PFSK-1 (cell line): ENCODE data around the gene E2F7.

Source experiments
- FOXP2 ChIP-seq: optimal IDR thresholded peaks from 2 replicates; pipeline ENCODE3; 2011; ENCODE audit warnings: borderline replicate concordance, control low read depth, inconsistent platforms; ENCODE audit not compliant: insufficient read depth; ENCODE audit errors: extremely low read length, extremely low read depth
- POLR2AphosphoS5 ChIP-seq: IDR thresholded peaks from 2 replicates; pipeline ENCODE4 v1.6.1; 2012; ENCODE audit warnings: low read depth, mild to moderate bottlenecking, control low read depth, low read length, moderate library complexity
- REST ChIP-seq, 2 experiments: IDR thresholded peaks; 2 replicates each; pipeline versions ENCODE4 v1.6.1 to v1.8.0; 2011 to 2012; ENCODE audit warnings: low read depth in 2 of 2, low read length in 2 of 2, control low read depth in 1 of 2, inconsistent platforms in 1 of 2, mild to moderate bottlenecking in 1 of 2, moderate library complexity in 1 of 2; ENCODE audit not compliant: insufficient read depth in 1 of 2
- SIN3A ChIP-seq: IDR thresholded peaks from 2 replicates; pipeline ENCODE4 v1.6.1; 2012; ENCODE audit warnings: mild to moderate bottlenecking, low read length, moderate library complexity, borderline replicate concordance; ENCODE audit not compliant: insufficient read depth
- TAF1 ChIP-seq: IDR thresholded peaks from 2 replicates; pipeline ENCODE4 v1.6.1; 2012; ENCODE audit warnings: low read length, control low read depth, borderline replicate concordance; ENCODE audit not compliant: insufficient read depth

- TF ChIP-seq SIN3A: no peak
- TF ChIP-seq POLR2AphosphoS5: no peak
- TF ChIP-seq TAF1: no peak
- TF ChIP-seq REST (IDR thresholded peaks at IDR 0.05; ENCODE audit: insufficient read depth in 1 of 2, low read depth in 2 of 2, low read length in 2 of 2): no peak
- TF ChIP-seq FOXP2: no peak
These were observed 17.8 kb downstream of the E2F7 start for GRCh38 chr12:77047341-77048109.
